B cell (primary cell): ENCODE measurements around the gene PHACTR1. TPM values are rescaled to one million over a fixed set of nuclear protein-coding genes. Genes with fewer than 3 reads are reported as not detected.

Experiments
- ATAC-seq: fragments of 200-7000 bp; cut with Tn5 transposase; one replicate; pipeline ENCODE4 v1.10.0; 2021; ENCODE audit warnings: low read depth, mild to moderate bottlenecking, moderate number of reproducible peaks, moderate library complexity
- CTCF ChIA-PET: fragments of 350-600 bp; sonication (Branson Sonifier 250); formaldehyde crosslinking; loops from one replicate; lab custom pipeline; 2021; ENCODE audit warnings: antibody characterized with exemption, inconsistent platforms; lab: Charles Lee
- POLR2A ChIA-PET: fragments of 350-600 bp; sonication (Branson Sonifier 250); formaldehyde crosslinking; loops from one replicate; lab custom pipeline; 2021; ENCODE audit warnings: antibody characterized with exemption; lab: Charles Lee
- DNase-seq: peaks from one replicate; pipeline ENCODE4 v3.0.0; 2013
- H2AFZ ChIP-seq: 2 replicates; pipeline ENCODE4 v1.6.1; 2012; ENCODE audit warnings: mild to moderate bottlenecking, low read depth, low read length; ENCODE audit not compliant: insufficient read depth, poor library complexity, severe bottlenecking
- H3K27ac ChIP-seq, 2 donors: 1 replicate in 1 of 2; 2 replicates in 1 of 2; pipeline ENCODE4 v1.5.1; 2012 to 2013; ENCODE audit warnings: low read length in 2 of 2, mild to moderate bottlenecking in 2 of 2, moderate library complexity in 1 of 2
- H3K27me3 ChIP-seq, 4 experiments: fragments of 200-600 bp in 1 of 4; sonication (generic) in 1 of 4; replicated peaks in 1 of 4; 1 replicate in 2 of 4; 2 replicates in 2 of 4; pipeline versions ENCODE4 v1.6.1 to v1.7.0; 2013 to 2016; ENCODE audit warnings: low read length in 3 of 4, mild to moderate bottlenecking in 2 of 4, mixed read lengths in 1 of 4, moderate library complexity in 1 of 4; ENCODE audit not compliant: insufficient read depth in 4 of 4, control insufficient read depth in 3 of 4; ENCODE audit errors: control extremely low read depth in 1 of 4
- H3K36me3 ChIP-seq, 2 experiments: replicated peaks in 1 of 2; 1 replicate in 1 of 2; 2 replicates in 1 of 2; pipeline versions ENCODE4 v1.6.1 to v1.7.1; 2013; ENCODE audit warnings: low read length in 1 of 2; ENCODE audit not compliant: insufficient read depth in 2 of 2, control insufficient read depth in 1 of 2; ENCODE audit errors: control extremely low read depth in 1 of 2, extremely low read depth in 1 of 2
- H3K4me1 ChIP-seq, 2 donors: fragments of 200-600 bp in 1 of 2; sonication (generic) in 1 of 2; 1 replicate in 1 of 2; 2 replicates in 1 of 2; pipeline versions ENCODE4 v1.5.1 to v1.6.1; 2013 to 2017; ENCODE audit warnings: low read length in 2 of 2; ENCODE audit not compliant: control insufficient read depth in 2 of 2, insufficient read depth in 2 of 2
- H3K4me2 ChIP-seq: replicated peaks from 2 replicates; pipeline ENCODE3; 2012; ENCODE audit warnings: mild to moderate bottlenecking, low read depth, low read length; ENCODE audit not compliant: poor library complexity, severe bottlenecking
- H3K4me3 ChIP-seq, 5 experiments: fragments of 200-600 bp in 1 of 5; sonication (generic) in 1 of 5; 1 replicate in 3 of 5; 2 replicates in 2 of 5; pipeline versions ENCODE4 v1.5.1 to v1.7.0; 2011 to 2016; ENCODE audit warnings: low read length in 4 of 5, mild to moderate bottlenecking in 4 of 5, low read depth in 2 of 5, control low read depth in 1 of 5, moderate library complexity in 1 of 5; ENCODE audit not compliant: insufficient read depth in 1 of 5; ENCODE audit errors: control extremely low read depth in 1 of 5, extremely low read depth in 1 of 5
- H3K79me2 ChIP-seq: fragments of 200-600 bp; sonication (generic); one replicate; pipeline ENCODE4 v1.6.0; 2016; ENCODE audit warnings: low read length; ENCODE audit not compliant: control insufficient read depth, insufficient read depth
- H3K9ac ChIP-seq: fragments of 200-600 bp; sonication (generic); 2 replicates; pipeline ENCODE4 v1.6.1; 2017; ENCODE audit warnings: mild to moderate bottlenecking, low read length, moderate library complexity
- H3K9me3 ChIP-seq, 3 donors: one replicate each; pipeline versions ENCODE4 v1.6.1 to v1.7.1; 2013; ENCODE audit warnings: low read length in 2 of 3; ENCODE audit not compliant: control insufficient read depth in 2 of 3, insufficient read depth in 1 of 3; ENCODE audit errors: control extremely low read depth in 1 of 3
- H4K20me1 ChIP-seq: 2 replicates; pipeline ENCODE4 v1.6.0; 2012; ENCODE audit warnings: mild to moderate bottlenecking, low read length; ENCODE audit not compliant: insufficient read depth, control insufficient read depth, poor library complexity, severe bottlenecking
- H3K27ac Mint-ChIP-seq: one replicate; pipeline ENCODE4 v1.8.0; 2021; ENCODE audit warnings: mixed read lengths
- H3K27me3 Mint-ChIP-seq: one replicate; pipeline ENCODE4 v1.8.0; 2021; ENCODE audit warnings: mixed read lengths
- H3K4me1 Mint-ChIP-seq: one replicate; pipeline ENCODE4 v1.8.0; 2021; ENCODE audit warnings: mixed read lengths
- H3K4me3 Mint-ChIP-seq: one replicate; pipeline ENCODE4 v1.8.0; 2021; ENCODE audit warnings: mixed read lengths
- H3K9me3 Mint-ChIP-seq: one replicate; pipeline ENCODE4 v1.8.0; 2022; ENCODE audit warnings: mixed read lengths; ENCODE audit not compliant: insufficient read depth
- CTCF ChIP-seq: fragments of 200-600 bp; IDR thresholded peaks from one replicate; pipeline ENCODE4 v1.8.0; 2022; ENCODE audit warnings: antibody characterized with exemption, mild to moderate bottlenecking
- EZH2 ChIP-seq: IDR thresholded peaks from 2 replicates; pipeline ENCODE4 v1.6.1; 2012; ENCODE audit warnings: borderline replicate concordance, low read depth, mild to moderate bottlenecking, moderate library complexity, low read length; ENCODE audit not compliant: insufficient read depth, poor library complexity, severe bottlenecking
- WGBS: methylation state at CpG from one replicate; pipeline ENCODE4 v1.1.5; 2013; ENCODE audit warnings: missing lambda C conversion rate; ENCODE audit not compliant: insufficient coverage; 5-methylcytosine and 5-hydroxymethylcytosine counted together
- intact Hi-C: fragments of 100-400 bp; cut with micrococcal nuclease; formaldehyde crosslinking; loops from one replicate; pipeline ENCODE4 v1.10.0; 2022
- polyA plus RNA-seq: library from polyadenylated mRNA; depleted of rRNA; stranded (reverse); fragments of >200 nt; gene quantifications from 2 replicates; pipeline ENCODE4 v1.2.3, GENCODE V29; 2012
- total RNA-seq, 2 donors: library from RNA; stranded (reverse); fragments of 120-200 nt in 1 of 2; gene quantifications; 1 replicate in 1 of 2; 2 replicates in 1 of 2; pipeline versions ENCODE4 v1.2.3 to v1.2.4, GENCODE V29; 2013 to 2022

Gene PHACTR1
- total and polyA plus RNA-seq, 2 donors (not counting 1 experiment from before 2014, with no cell fraction given) = 30.2 to 129 TPM

DNA sequence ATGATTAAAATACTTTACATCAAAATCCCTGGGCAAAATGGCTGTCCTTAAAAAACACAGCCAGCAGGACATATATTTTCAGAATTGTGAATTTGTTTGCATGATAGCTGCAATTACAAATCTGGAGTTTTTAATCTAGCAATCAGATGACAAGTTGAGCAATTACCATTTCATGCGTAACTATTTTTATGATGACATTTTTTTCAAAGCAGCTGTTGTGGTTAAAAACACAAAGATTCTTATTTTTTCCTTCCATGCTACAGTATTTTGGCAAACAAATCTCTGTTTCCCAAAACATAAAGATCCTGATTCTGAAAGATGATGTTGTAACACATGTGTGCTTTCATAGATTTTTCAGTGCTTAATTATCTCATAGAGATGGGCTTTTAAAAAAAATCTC lies 90.2 kb downstream of the PHACTR1 start:
- H3K27me3 Mint-ChIP-seq = peaks cover 27% of the 10 kb centered on the region
- POLR2A ChIA-PET = no interaction called here
- H3K9me3 Mint-ChIP-seq = no peaks in the 10 kb centered on the region
- Histone ChIP-seq H2AFZ (no peak overlapping the region), H3K4me2 (no peak overlapping the region), H3K36me3 (no peaks in the 10 kb centered on the region), H3K9me3 (no peaks in the 10 kb centered on the region), H3K27ac (no peak overlapping the region), H3K79me2 (no peaks in the 10 kb centered on the region), H3K4me3 (no peak overlapping the region), H3K27me3 (no peaks in the 10 kb centered on the region), H4K20me1 (no peaks in the 10 kb centered on the region), H3K4me1 (no peaks in the 10 kb centered on the region), H3K9ac (no peak overlapping the region)
- CTCF ChIA-PET = no interaction called here
- no peak for DNase-seq
- no peak overlapping the region for H3K4me3 Mint-ChIP-seq
- ATAC-seq = no peak
- WGBS = no CpG with 5 or more reads among the region's 1 CpG
- H3K27ac Mint-ChIP-seq = no peak overlapping the region
- intact Hi-C loops = no loop called here
- no peak for TF ChIP-seq EZH2
- TF ChIP-seq CTCF = no peak
- no peaks in the 10 kb centered on the region for H3K4me1 Mint-ChIP-seq

GRCh38 chr6:12811519-12811918 lies 95.0 kb downstream of the PHACTR1 start:
- no peak overlapping the region for H3K27ac Mint-ChIP-seq
- ChIA-PET POLR2A (no interaction called here), CTCF (no interaction called here)
- Histone ChIP-seq H3K9me3 (no peaks in the 10 kb centered on the region), H3K4me1 (no peaks in the 10 kb centered on the region), H3K4me2 (no peak overlapping the region), H3K27ac (no peak overlapping the region), H3K27me3 (no peaks in the 10 kb centered on the region), H2AFZ (no peak overlapping the region), H3K79me2 (no peaks in the 10 kb centered on the region), H3K9ac (no peak overlapping the region), H3K36me3 (no peaks in the 10 kb centered on the region), H4K20me1 (no peaks in the 10 kb centered on the region), H3K4me3 (no peak overlapping the region)
- no peaks in the 10 kb centered on the region for H3K4me1 Mint-ChIP-seq
- DNase-seq = no peak
- H3K27me3 Mint-ChIP-seq = peaks cover 13% of the 10 kb centered on the region
- ATAC-seq = no peak
- WGBS = 46% methylated on average over 7 of the region's 8 CpGs
- intact Hi-C loops = no loop called here
- H3K4me3 Mint-ChIP-seq = no peak overlapping the region
- no peaks in the 10 kb centered on the region for H3K9me3 Mint-ChIP-seq
- TF ChIP-seq EZH2 (no peak), CTCF (no peak)
